K562 (cell line): ENCODE measurements around the gene NEDD8. TPM values are rescaled to one million over a fixed set of nuclear protein-coding genes. Genes with fewer than 3 reads are reported as not detected.

Source experiments
- CHD2 ChIP-seq: IDR thresholded peaks from 2 replicates; pipeline ENCODE4 v1.6.1; 2011; ENCODE audit warnings: low read depth, low read length
- FOS ChIP-seq: IDR thresholded peaks from 3 replicates; pipeline ENCODE4 v1.6.1; 2011; ENCODE audit not compliant: insufficient read length; ENCODE audit errors: extremely low read depth
- HDAC1 ChIP-seq, 2 experiments: fragments of 450-650 bp; IDR thresholded peaks; 2 replicates each; pipeline ENCODE4 v1.6.1; 2016 to 2017; ENCODE audit warnings: inconsistent platforms in 1 of 2, mild to moderate bottlenecking in 1 of 2, moderate library complexity in 1 of 2
- LARP7 ChIP-seq: fragments of 450-650 bp; IDR thresholded peaks from 2 replicates; pipeline ENCODE4 v1.6.1; 2016
- RBBP5 ChIP-seq: fragments of 200-600 bp; sonication (generic); IDR thresholded peaks from 2 replicates; pipeline ENCODE4 v1.6.1; 2012; ENCODE audit warnings: borderline replicate concordance, mild to moderate bottlenecking, low read length, control low read depth, inconsistent platforms; ENCODE audit not compliant: insufficient read depth, poor library complexity, severe bottlenecking
- ZNF165 ChIP-seq: fragments of 250-450 bp; sonication (Bioruptor Pico); IDR thresholded peaks from 2 replicates; pipeline ENCODE4 v1.4.0; 2020; ENCODE audit warnings: borderline replicate concordance
- polyA plus RNA-seq, 8 experiments: library from polyadenylated mRNA; depleted of rRNA in 4 of 8; stranded (reverse) in 5 of 8; unstranded in 3 of 8; fragments of >200 nt; fragmentation: Nextera tagmentation in 2 of 8; fragmentation: Illumina TruSeq in 1 of 8; extraction: Ambion mirVana in 2 of 8; extraction: Trizol in 1 of 8; gene quantifications; 2 replicates each; pipeline versions ENCODE4 v1.2.1 to v1.2.3, GENCODE V29; 2011 to 2014; ENCODE audit warnings: inconsistent platforms in 1 of 8, missing spikeins in 1 of 8
- total RNA-seq, 7 experiments: library from RNA; depleted of rRNA in 6 of 7; stranded (reverse); fragments of >200 nt in 6 of 7; fragmentation: Illumina TruSeq in 2 of 7; extraction: Trizol in 2 of 7; gene quantifications; 2 replicates each; pipeline versions ENCODE4 v1.2.1 to v1.2.3, GENCODE V29; 2011 to 2021; ENCODE audit warnings: low replicate concordance in 1 of 7
- TF ChIP-seq, protein P1 (sequence below), 2 experiments: fragments of 450-650 bp in 1 of 2; sonication (generic) in 1 of 2; formaldehyde crosslinking in 1 of 2; IDR thresholded peaks; 2 replicates each; pipeline versions ENCODE4 v1.7.1 to v1.9.0; 2016 to 2022; ENCODE audit warnings: inconsistent platforms in 1 of 2, mild to moderate bottlenecking in 1 of 2, missing genetic modification reagents in 1 of 2

Gene NEDD8
- total and polyA plus RNA-seq, 9 of the 15 experiments (the other 6 are each of a cell fraction or from before 2014, with no cell fraction given): 142 to 691 (median 260) TPM

DNA sequence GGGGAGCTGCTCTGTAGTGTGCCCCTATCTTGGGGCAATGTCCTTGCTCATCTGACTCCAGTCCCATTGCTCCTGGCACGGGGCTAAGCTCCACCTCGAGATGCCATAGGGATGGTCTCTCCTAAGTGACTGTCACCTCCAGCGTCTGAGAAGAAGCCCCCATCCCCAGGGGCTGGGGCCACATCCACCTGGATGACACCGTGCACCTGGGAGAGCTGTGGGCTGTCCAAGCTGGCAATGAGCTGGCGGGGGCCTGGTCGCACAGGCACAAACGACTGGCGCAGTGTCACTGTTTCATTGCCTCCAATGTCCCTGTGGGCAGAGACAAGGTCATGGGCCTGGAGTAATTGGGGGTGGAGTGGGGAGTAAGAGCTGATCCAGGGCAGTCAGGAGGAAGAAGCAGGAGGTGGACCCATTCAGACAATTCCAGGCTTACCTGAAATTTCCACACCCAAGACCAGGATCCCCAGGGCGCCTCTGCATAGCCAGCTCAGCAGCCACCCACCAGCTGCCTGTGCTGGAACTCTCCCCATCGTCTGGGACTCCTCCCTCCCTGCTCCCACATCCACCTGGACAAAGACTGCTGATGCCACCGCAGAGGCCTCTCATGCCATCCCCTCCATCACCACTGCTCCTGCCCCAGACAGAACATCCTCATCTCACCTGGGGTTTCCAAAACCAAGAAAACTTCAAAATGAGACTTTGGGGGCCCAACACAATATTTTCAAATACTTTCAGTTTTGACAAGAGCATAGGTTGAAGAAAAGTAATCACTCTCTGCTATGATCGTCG, 17.3 kb upstream of the NEDD8 start (continued):
- TF ChIP-seq HDAC1 (IDR thresholded peaks at IDR 0.05) (no peak), CHD2 (no peak), RBBP5 (no peak), ZNF165 (CRISPR knock-in tag) (no peak), LARP7 (no peak), FOS (no peak)
- TF ChIP-seq, protein P1, sequence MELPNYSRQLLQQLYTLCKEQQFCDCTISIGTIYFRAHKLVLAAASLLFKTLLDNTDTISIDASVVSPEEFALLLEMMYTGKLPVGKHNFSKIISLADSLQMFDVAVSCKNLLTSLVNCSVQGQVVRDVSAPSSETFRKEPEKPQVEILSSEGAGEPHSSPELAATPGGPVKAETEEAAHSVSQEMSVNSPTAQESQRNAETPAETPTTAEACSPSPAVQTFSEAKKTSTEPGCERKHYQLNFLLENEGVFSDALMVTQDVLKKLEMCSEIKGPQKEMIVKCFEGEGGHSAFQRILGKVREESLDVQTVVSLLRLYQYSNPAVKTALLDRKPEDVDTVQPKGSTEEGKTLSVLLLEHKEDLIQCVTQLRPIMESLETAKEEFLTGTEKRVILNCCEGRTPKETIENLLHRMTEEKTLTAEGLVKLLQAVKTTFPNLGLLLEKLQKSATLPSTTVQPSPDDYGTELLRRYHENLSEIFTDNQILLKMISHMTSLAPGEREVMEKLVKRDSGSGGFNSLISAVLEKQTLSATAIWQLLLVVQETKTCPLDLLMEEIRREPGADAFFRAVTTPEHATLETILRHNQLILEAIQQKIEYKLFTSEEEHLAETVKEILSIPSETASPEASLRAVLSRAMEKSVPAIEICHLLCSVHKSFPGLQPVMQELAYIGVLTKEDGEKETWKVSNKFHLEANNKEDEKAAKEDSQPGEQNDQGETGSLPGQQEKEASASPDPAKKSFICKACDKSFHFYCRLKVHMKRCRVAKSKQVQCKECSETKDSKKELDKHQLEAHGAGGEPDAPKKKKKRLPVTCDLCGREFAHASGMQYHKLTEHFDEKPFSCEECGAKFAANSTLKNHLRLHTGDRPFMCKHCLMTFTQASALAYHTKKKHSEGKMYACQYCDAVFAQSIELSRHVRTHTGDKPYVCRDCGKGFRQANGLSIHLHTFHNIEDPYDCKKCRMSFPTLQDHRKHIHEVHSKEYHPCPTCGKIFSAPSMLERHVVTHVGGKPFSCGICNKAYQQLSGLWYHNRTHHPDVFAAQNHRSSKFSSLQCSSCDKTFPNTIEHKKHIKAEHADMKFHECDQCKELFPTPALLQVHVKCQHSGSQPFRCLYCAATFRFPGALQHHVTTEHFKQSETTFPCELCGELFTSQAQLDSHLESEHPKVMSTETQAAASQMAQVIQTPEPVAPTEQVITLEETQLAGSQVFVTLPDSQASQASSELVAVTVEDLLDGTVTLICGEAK (IDR thresholded peaks at IDR 0.05): no peak
- TF ChIP-seq, protein P1 (CRISPR knock-in tag; IDR thresholded peaks at IDR 0.05): no peak
